ENCODE results near the gene NSMCE1.

Gene NSMCE1

DNA sequence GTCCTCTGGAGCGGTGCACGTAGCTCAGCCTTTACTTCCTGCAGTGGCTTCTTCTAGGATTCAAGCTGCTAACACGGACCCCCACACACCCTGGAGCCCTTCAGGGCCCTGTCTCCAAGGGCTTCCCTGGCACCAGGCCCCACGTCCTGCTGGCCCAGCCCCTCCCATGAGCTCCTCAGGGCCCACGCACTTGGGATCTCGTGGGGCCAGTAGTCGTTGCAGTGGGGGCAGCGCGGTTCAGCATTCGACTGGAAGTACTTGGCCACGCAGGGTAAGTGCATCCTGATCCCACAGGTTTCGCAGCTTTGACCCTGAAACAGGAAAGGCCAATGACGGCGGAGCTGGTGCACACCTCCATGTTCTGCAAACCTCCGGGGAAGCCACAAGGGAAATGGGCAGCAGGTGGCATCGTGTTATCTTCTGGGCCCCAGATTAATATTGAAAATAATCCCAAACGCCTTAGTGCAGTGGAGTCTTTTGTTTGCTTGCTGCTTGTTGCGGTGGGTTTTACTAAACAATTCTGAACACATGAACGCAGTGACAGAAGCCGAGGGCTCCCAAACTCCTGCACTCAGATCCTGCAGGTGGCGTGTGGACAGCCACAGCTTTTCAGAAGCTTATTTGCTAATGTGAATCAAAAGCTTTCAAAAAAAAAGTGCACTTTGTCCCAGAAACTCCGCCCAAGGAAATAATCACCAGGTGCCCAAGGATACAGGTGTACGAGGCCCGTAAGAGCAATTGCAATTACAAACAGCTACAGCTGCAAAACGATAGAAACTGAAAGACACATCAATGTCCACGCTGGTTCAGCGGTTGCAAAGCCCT lies 42.8 kb downstream of the NSMCE1 start:
- TF ChIP-seq, protein P1, sequence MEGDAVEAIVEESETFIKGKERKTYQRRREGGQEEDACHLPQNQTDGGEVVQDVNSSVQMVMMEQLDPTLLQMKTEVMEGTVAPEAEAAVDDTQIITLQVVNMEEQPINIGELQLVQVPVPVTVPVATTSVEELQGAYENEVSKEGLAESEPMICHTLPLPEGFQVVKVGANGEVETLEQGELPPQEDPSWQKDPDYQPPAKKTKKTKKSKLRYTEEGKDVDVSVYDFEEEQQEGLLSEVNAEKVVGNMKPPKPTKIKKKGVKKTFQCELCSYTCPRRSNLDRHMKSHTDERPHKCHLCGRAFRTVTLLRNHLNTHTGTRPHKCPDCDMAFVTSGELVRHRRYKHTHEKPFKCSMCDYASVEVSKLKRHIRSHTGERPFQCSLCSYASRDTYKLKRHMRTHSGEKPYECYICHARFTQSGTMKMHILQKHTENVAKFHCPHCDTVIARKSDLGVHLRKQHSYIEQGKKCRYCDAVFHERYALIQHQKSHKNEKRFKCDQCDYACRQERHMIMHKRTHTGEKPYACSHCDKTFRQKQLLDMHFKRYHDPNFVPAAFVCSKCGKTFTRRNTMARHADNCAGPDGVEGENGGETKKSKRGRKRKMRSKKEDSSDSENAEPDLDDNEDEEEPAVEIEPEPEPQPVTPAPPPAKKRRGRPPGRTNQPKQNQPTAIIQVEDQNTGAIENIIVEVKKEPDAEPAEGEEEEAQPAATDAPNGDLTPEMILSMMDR (conservative IDR thresholded peaks at IDR 0.05; ENCODE audit: control insufficient read depth, insufficient read depth, low read depth, low read length): no peak
- H3K4me3 ChIP-seq (ENCODE audit: control insufficient read depth, low read depth, low read length): no peak overlapping the region
- DNase-seq (ENCODE audit: low read depth): no peak

DNA sequence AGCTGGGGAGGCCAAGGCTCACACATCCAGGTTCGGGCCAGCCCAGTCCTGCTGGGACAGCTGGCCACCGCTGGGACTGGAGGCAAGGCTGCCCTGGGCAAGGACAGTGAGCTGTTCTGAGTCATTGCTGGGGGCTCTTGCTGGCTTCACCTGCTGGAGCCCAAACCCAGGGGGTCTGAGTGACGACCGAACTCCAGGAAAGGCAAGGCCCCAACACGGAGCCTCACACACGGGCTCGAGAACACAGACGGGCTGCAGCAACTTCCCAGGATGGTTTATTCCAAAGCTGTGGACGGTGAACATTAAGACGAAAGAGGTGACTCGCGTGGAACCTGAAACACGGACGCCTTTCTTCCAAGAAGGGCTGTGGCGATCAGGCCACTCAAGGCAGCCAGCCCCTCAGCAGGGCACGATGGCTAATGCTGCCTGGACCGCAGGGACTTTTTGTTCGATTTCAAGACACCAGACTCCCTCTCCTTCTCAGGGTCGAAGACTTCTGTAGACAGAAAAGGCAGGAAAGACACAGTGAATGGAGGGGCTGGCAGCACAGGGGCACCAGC lies 43.8 kb downstream of the NSMCE1 start:
- no peak for DNase-seq (ENCODE audit: low read depth)
- no peak overlapping the region for H3K4me3 ChIP-seq (ENCODE audit: control insufficient read depth, low read depth, low read length)
- TF ChIP-seq, protein P1 (conservative IDR thresholded peaks at IDR 0.05; ENCODE audit: control insufficient read depth, insufficient read depth, low read depth, low read length): no peak

DNA sequence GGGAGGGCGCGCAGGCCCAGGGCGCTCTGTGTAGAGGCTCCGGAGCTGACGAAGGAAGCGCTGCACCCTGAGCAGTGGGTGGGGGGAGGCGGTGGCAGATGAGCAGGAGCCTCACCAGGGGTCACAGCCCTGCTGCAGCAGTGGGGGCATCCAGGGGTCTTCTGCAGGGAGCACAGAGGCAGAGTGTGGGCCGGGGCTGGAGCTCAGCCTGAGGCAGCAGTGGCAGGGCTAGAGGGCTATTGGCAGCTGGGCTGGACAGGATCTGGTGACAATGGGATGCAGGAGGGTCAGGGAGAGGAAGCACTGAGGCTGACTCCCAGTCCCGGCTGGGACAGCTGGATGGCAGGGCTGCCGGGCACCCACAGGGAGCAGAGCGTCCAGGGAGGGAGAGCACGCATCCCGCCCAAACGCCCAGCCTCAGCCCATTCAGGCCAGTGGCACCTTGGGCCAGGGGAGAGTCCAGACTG lies 44.3 kb downstream of the NSMCE1 start:
- TF ChIP-seq, protein P1 (conservative IDR thresholded peaks at IDR 0.05; ENCODE audit: control insufficient read depth, insufficient read depth, low read depth, low read length): no peak
- H3K4me3 ChIP-seq (ENCODE audit: control insufficient read depth, low read depth, low read length): no peak overlapping the region
- DNase-seq (ENCODE audit: low read depth): no peak

DNA sequence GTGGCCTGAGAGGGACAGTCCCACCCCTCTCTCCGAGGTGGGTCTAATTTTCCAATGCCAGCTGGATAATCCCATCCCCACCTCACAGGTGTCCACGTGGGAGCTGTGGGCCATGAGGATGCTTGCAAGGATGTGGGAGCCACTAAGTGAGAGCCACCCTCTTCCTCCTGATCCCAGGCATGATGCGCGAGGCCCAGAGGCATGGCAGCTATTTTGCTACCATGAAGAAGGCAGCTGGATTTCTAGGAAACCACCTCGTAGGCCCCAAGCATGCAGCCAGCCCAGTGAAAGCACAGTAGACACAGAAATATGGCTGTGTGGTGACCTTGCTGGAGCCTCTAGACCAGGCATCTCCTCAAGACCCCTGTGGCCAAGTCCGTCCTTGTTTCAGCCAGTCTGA lies 44.9 kb downstream of the NSMCE1 start:
- H3K4me3 ChIP-seq (ENCODE audit: control insufficient read depth, low read depth, low read length): no peak overlapping the region
- DNase-seq (ENCODE audit: low read depth): no peak
- TF ChIP-seq, protein P1 (conservative IDR thresholded peaks at IDR 0.05; ENCODE audit: control insufficient read depth, insufficient read depth, low read depth, low read length): no peak

DNA sequence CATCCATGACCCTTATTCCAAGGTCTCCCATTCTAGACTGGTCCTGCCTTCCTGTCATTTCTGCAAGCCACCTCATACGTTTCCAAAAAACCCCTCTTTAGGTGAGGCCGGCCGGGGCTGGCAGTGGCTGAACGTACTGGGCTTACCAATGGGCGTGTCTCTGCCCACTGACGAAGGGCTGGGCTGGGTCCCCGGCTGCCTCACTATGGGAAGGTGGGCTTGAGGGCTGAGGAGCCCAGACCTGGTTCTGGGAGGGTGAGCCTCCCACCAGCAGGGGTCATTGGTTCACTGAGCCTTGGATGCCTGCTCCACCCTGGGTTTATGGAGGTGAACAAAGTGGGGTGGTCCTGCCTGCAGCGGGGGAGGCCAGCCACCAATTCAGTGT lies 45.4 kb downstream of the NSMCE1 start:
- H3K4me3 ChIP-seq (ENCODE audit: control insufficient read depth, low read depth, low read length): no peak overlapping the region
- no peak for DNase-seq (ENCODE audit: low read depth)
- TF ChIP-seq, protein P1 (conservative IDR thresholded peaks at IDR 0.05; ENCODE audit: control insufficient read depth, insufficient read depth, low read depth, low read length): no peak

DNA sequence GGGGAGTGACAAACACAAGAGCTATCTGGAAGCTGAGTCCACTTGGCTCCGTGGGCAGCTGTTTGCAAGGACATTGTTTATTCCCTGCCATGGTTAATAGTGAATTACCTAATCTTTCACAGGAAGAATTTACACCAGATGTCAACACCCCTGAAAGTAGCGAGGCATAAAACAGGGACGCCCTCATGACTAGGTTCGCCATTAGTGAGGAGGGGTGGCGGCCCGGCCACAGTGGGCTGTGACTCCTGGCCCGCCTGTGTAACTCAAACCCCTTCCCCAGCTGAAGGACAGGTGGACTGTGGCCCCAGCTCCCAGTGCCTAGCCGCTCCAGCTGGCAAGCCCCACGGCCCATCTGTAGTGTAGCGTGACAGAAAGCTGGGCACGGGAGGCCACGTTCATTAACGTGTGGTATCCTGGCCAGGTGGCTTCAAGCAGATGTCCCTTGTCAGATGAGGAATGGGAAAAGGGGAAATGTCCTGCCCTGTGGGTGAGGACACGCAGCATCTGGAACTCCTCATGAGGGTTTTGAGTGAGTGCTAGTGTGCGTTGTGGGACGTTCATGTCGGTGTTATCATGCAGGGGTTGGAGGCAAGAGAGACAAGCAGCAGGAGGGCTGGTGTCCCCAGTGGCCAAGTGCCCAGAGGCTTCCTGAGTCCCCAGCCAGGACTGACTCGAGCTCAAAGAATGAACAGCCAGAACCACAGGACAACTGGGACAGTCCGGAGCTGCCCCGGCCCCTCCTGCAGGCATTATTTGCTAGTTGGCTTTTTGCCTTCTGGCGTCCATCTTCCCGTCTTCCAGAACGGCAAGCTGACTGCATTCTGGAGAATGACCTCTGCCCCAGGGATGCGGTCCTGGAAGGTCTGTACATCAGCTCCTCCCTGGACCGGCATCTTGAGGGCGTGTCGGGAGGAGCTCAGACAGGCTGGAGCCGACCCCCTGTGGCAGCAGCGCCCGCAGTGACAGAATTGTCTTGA lies 46.0 kb downstream of the NSMCE1 start:
- H3K4me3 ChIP-seq (ENCODE audit: control insufficient read depth, low read depth, low read length): no peak overlapping the region
- TF ChIP-seq, protein P1 (conservative IDR thresholded peaks at IDR 0.05; ENCODE audit: control insufficient read depth, insufficient read depth, low read depth, low read length): no peak
- DNase-seq (ENCODE audit: low read depth): peak; percentile 66

All from fibroblast of mammary gland (primary cell).